Stimulated activated CD8-positive, alpha-beta memory T cell treated with anti-CD3 and anti-CD28 coated beads, Interleukin-12 subunit alpha, Interleukin-12 subunit beta, amount 100 ng/mL, for 1 hour (primary cell): ENCODE data around the gene RHEB.

Experiments
- DNase-seq: peaks from one replicate; pipeline ENCODE4 v3.0.0-alpha.2; 2020; ENCODE audit warnings: low read depth

Gene RHEB

GRCh38 chr7:151503902-151504714, 15.6 kb downstream of the RHEB start:
- DNase-seq = no peak

GRCh38 chr7:151501676-151502075, 18.0 kb downstream of the RHEB start:
- DNase-seq = no peak

- DNase-seq = no peak
Observed at GRCh38 chr7:151498495-151498894, 21.2 kb downstream of the RHEB start.

GRCh38 chr7:151497306-151497871, 22.3 kb downstream of the RHEB start:
- DNase-seq = no peak

- DNase-seq = no peak
Observed at GRCh38 chr7:151495360-151495759, 24.3 kb downstream of the RHEB start.

- DNase-seq = no peak
Observed at GRCh38 chr7:151494298-151495284, 25.1 kb downstream of the RHEB start.

GRCh38 chr7:151493083-151493482, 26.6 kb downstream of the RHEB start:
- no peak for DNase-seq

- no peak for DNase-seq
Observed at GRCh38 chr7:151491859-151492258, 27.8 kb downstream of the RHEB start.

- DNase-seq = no peak
Observed at GRCh38 chr7:151490456-151491105, 29.1 kb downstream of the RHEB start.

- DNase-seq = no peak
Observed at GRCh38 chr7:151489498-151489897, 30.2 kb downstream of the RHEB start.

- no peak for DNase-seq
Observed at GRCh38 chr7:151488096-151488495, 31.6 kb downstream of the RHEB start.

GRCh38 chr7:151487228-151487627, 32.5 kb downstream of the RHEB start:
- no peak for DNase-seq

GRCh38 chr7:151486074-151486473, 33.6 kb downstream of the RHEB start:
- DNase-seq = no peak

- DNase-seq = no peak
Observed at GRCh38 chr7:151484971-151485707, 34.6 kb downstream of the RHEB start.

GRCh38 chr7:151483711-151483983, 36.0 kb downstream of the RHEB start:
- DNase-seq = no peak

- no peak for DNase-seq
Observed at GRCh38 chr7:151482883-151483710, 36.6 kb downstream of the RHEB start.

GRCh38 chr7:151481650-151482505, 37.8 kb downstream of the RHEB start:
- no peak for DNase-seq

GRCh38 chr7:151477867-151478266, 41.8 kb downstream of the RHEB start:
- no peak for DNase-seq

- no peak for DNase-seq
Observed at GRCh38 chr7:151472644-151473380, 46.9 kb downstream of the RHEB start.
